Uterus (tissue), 2 donors: ENCODE data around the gene ATP9B.

Experiments used
- POLR2A ChIP-seq, 2 donors: fragments of 450-650 bp; IDR thresholded peaks; one replicate each; pipeline ENCODE4 v1.6.1; 2016; ENCODE audit warnings: antibody characterized with exemption in 2 of 2, mild to moderate bottlenecking in 1 of 2, moderate library complexity in 1 of 2
- TF ChIP-seq, protein P1 (sequence below), 4 experiments: fragments of 200-600 bp in 2 of 4; fragments of 450-650 bp in 2 of 4; sonication (generic) in 2 of 4; IDR thresholded peaks; one replicate each; pipeline ENCODE4 v1.5.1; 2016 to 2019; ENCODE audit warnings: antibody characterized with exemption in 4 of 4, mild to moderate bottlenecking in 2 of 4, moderate library complexity in 1 of 4

DNA sequence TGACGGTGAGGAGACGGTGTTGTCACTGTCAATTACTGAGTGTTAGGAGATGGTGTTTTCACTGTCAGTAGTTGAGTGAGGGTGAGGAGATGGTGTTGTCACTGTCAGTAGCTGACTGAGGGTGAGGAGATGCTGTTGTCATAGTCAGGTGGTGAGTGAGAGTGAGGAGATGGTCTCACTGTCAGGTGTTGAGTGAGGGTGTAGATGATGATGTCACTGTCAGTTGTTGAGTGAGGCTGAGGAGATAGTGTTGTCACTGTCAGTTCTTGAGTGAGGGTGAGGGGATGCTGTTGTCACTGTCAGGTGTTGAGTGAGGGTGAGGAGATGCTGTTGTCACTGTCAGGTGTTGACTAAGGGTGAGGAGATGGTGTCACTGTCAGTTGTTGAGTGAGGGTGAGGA, 3.4 kb upstream of the ATP9B start:
- TF ChIP-seq POLR2A (IDR thresholded peaks at IDR 0.05): no peak
- TF ChIP-seq, protein P1, sequence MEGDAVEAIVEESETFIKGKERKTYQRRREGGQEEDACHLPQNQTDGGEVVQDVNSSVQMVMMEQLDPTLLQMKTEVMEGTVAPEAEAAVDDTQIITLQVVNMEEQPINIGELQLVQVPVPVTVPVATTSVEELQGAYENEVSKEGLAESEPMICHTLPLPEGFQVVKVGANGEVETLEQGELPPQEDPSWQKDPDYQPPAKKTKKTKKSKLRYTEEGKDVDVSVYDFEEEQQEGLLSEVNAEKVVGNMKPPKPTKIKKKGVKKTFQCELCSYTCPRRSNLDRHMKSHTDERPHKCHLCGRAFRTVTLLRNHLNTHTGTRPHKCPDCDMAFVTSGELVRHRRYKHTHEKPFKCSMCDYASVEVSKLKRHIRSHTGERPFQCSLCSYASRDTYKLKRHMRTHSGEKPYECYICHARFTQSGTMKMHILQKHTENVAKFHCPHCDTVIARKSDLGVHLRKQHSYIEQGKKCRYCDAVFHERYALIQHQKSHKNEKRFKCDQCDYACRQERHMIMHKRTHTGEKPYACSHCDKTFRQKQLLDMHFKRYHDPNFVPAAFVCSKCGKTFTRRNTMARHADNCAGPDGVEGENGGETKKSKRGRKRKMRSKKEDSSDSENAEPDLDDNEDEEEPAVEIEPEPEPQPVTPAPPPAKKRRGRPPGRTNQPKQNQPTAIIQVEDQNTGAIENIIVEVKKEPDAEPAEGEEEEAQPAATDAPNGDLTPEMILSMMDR (IDR thresholded peaks at IDR 0.05): no peak
